Epithelial cell of alveolus of lung (primary cell): ENCODE results near the gene DEUP1. TPM values are rescaled to one million over a fixed set of nuclear protein-coding genes. Genes with fewer than 3 reads are reported as not detected.

Experiments
- total RNA-seq: library from RNA; depleted of rRNA; stranded (reverse); fragments of >200 nt; gene quantifications from 2 replicates; pipeline ENCODE4 v1.2.1, GENCODE V29; 2015

The DEUP1 gene
- total RNA-seq: not detected in 2 replicates

DNA sequence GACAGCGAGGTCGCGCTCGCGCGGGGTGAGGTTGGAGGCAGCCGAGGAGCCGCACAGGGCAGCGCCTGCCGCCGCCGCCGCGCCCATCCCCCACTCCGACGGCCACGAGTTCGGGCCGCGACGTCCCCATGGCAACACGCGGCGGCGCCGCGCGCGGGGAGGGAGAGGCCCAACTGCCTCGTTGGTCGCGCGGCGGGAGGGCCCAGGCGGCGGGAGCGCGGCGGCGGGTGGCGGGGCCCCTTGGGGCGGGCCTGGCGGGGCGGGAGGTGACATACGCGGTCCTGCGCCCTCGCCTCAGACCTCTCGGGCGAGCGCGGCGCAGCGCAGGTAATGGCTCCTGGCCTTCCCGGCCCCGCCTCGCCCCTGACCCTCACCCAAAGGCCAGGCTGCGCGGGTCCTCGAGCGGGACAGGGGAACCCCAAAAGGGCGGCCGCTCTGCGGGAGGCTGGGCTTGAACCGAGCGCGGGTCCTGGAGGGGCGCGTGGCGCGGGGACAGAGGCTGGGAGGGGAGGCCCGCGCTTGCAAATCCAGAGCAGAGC, at the start of gene DEUP1:
Gene DEUP1 (plus strand): TSS at position 297 of the 539 bp plus-strand sequence. CDS start 1,518 bp downstream, outside the sequence.

Other genes with a start within 250 kb of the DEUP1 start
- gene SLC36A4, start 132.8 kb upstream of the DEUP1 start, total RNA-seq: 8.3 and 14.4 TPM in 2 replicates
- gene SMCO4, start 212.6 kb downstream of the DEUP1 start, total RNA-seq: 5.3 and 31.4 TPM in 2 replicates